MM.1S (cell line): ENCODE data around the gene CPT1A.

Experiments used
- CTCF ChIP-seq: fragments of 300-600 bp; sonication (generic); IDR thresholded peaks from 2 replicates; pipeline ENCODE4 v1.5.1; 2016; ENCODE audit warnings: antibody characterized with exemption, low read length, mixed read lengths
- EZH2 ChIP-seq: fragments of 300-600 bp; sonication (generic); optimal IDR thresholded peaks from 2 replicates; pipeline ENCODE3; 2017; ENCODE audit warnings: low read depth, mild to moderate bottlenecking, antibody characterized with exemption, low read length, mixed read lengths

DNA sequence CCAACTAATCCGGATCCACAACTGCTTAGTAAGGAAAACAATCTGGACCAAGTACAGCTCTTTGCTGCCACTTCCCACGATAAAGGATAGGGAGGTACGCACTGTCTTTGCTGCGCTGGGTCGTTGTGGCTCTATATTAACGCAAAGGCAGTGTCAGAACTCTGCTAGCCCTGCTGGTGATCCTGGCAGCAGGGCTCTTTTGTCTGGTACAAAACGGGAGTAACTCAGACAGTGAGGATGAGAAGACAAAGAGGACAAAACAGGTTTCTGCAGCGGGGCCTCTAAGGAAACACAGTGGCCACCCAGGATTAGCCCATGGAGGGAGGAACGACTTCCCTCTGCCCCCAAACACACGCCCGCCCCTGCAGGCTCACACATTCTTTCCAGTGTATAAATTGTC, 131.3 kb downstream of the CPT1A start:
- TF ChIP-seq EZH2 (no peak), CTCF (no peak)
